Measurements from ENCODE around the gene NAIF1. TPM values are rescaled to one million over a fixed set of nuclear protein-coding genes. Genes with fewer than 3 reads are reported as not detected.
"Not testable (repeated sequence)": the region's sequence is repeated elsewhere in the genome, so short reads cannot be mapped to it uniquely, and the experiment has no call there.

Gene NAIF1
- total RNA-seq, 6 experiments from 2014 or later, result 3.9 to 6.8 (median 5.7) TPM

- no peak for DNase-seq
- Histone ChIP-seq H3K4me1 (peaks cover 0 to 50% (median 15%) of the 10 kb centered on the region in 4 donors), H3K9me3 (no peaks in the 10 kb centered on the region), H3K36me3 (no peaks in the 10 kb centered on the region), H3K27me3 (no peaks in the 10 kb centered on the region), H3K27ac (peak overlapping the region in 1 of 3 donors; percentile 74), H3K4me3 (no peak overlapping the region)
- no peak for ATAC-seq
- WGBS (ENCODE audit: insufficient coverage, low coverage, low lambda C conversion rate, missing lambda C conversion rate), result 81% methylated on average over 7 of the region's 7 CpGs
- TF ChIP-seq CTCF (IDR thresholded peaks at IDR 0.05), result no peak
- TF ChIP-seq POLR2A (IDR thresholded peaks at IDR 0.05), result no peak
- intact Hi-C loops (cut with DNase I), result no loop called here
Observed at GRCh38 chr9:128077847-128078503, 10.9 kb upstream of the NAIF1 start.

- no peak for DNase-seq
- H3K4me1 ChIP-seq, result peaks cover 0 to 53% (median 20%) of the 10 kb centered on the region in 4 donors
- no peaks in the 10 kb centered on the region for H3K9me3 ChIP-seq
- TF ChIP-seq POLR2A (IDR thresholded peaks at IDR 0.05) (no peak), CTCF (IDR thresholded peaks at IDR 0.05) (no peak)
- 29% methylated on average over 7 of the region's 7 CpGs for WGBS (ENCODE audit: insufficient coverage, low coverage, low lambda C conversion rate, missing lambda C conversion rate)
- H3K36me3 ChIP-seq, result no peaks in the 10 kb centered on the region
- peak; percentile 57 to 75 (median 62) for ATAC-seq
- H3K4me3 ChIP-seq, result no peak overlapping the region
- intact Hi-C loops (cut with DNase I), result no loop called here
- peak overlapping the region; percentile 75 to 86 (median 79) for H3K27ac ChIP-seq
- H3K27me3 ChIP-seq, result no peaks in the 10 kb centered on the region
Observed at GRCh38 chr9:128073253-128073886, 6.2 kb upstream of the NAIF1 start.

GRCh38 chr9:128072144-128073021 lies 5.3 kb upstream of the NAIF1 start:
- 1% methylated on average over 5 of the region's 5 CpGs for WGBS (ENCODE audit: insufficient coverage, low coverage, low lambda C conversion rate, missing lambda C conversion rate)
- DNase-seq (peak; percentile 65 to 81 (median 72)), ATAC-seq (peak in 1 of 4 donors; percentile 6)
- peaks cover 0 to 44% (median 20%) of the 10 kb centered on the region in 4 donors for H3K4me1 ChIP-seq
- no peaks in the 10 kb centered on the region for H3K27me3 ChIP-seq
- no peak overlapping the region for H3K4me3 ChIP-seq
- TF ChIP-seq POLR2A (IDR thresholded peaks at IDR 0.05) (no peak), CTCF (IDR thresholded peaks at IDR 0.05) (no peak)
- H3K36me3 ChIP-seq, result no peaks in the 10 kb centered on the region
- intact Hi-C loops (cut with DNase I), result no loop called here
- H3K9me3 ChIP-seq, result no peaks in the 10 kb centered on the region
- peak overlapping the region; percentile 75 to 86 (median 79) for H3K27ac ChIP-seq

- H3K9me3 ChIP-seq; ATAC-seq; H3K4me3 ChIP-seq; H3K36me3 ChIP-seq; DNase-seq; intact Hi-C loops (cut with DNase I); H3K27me3 ChIP-seq: not testable (repeated sequence)
- H3K27ac ChIP-seq, result peak overlapping the region; percentile 75 to 86 (median 79)
- peaks cover 0 to 48% (median 23%) of the 10 kb centered on the region in 4 donors for H3K4me1 ChIP-seq
- WGBS (ENCODE audit: insufficient coverage, low coverage, low lambda C conversion rate, missing lambda C conversion rate), result 59% methylated on average over 10 of the region's 12 CpGs
Observed at GRCh38 chr9:128071475-128071874, 4.4 kb upstream of the NAIF1 start.
